CD14-positive monocyte (primary cell): ENCODE results near the gene COMMD1. TPM values are rescaled to one million over a fixed set of nuclear protein-coding genes. Genes with fewer than 3 reads are reported as not detected.

Experiments used
- DNase-seq, 3 donors: peaks; one replicate each; pipeline ENCODE4 v3.0.0-alpha.2; 2011 to 2022
- H2AFZ ChIP-seq: 2 replicates; pipeline ENCODE4 v1.6.0; 2012; ENCODE audit warnings: mild to moderate bottlenecking, low read depth, low read length, inconsistent platforms; ENCODE audit not compliant: insufficient read depth, poor library complexity, severe bottlenecking
- H3K27ac ChIP-seq, 2 donors: 1 replicate in 1 of 2; 2 replicates in 1 of 2; pipeline ENCODE4 v1.5.1; 2012 to 2013; ENCODE audit warnings: low read length in 2 of 2, control low read depth in 1 of 2, inconsistent platforms in 1 of 2, low read depth in 1 of 2, mild to moderate bottlenecking in 1 of 2
- H3K27me3 ChIP-seq, 2 donors: one replicate each; pipeline versions ENCODE4 v1.6.0 to v1.6.1; 2011 to 2013; ENCODE audit warnings: low read length in 2 of 2; ENCODE audit not compliant: control insufficient read depth in 2 of 2, insufficient read depth in 2 of 2
- H3K36me3 ChIP-seq, 2 donors: replicated peaks in 1 of 2; 1 replicate in 1 of 2; 2 replicates in 1 of 2; pipeline versions ENCODE4 v1.5.1 to v1.6.1; 2012 to 2013; ENCODE audit warnings: low read length in 2 of 2, control low read depth in 1 of 2, inconsistent platforms in 1 of 2, mild to moderate bottlenecking in 1 of 2; ENCODE audit not compliant: insufficient read depth in 2 of 2, control insufficient read depth in 1 of 2
- H3K4me1 ChIP-seq, 2 donors: 1 replicate in 1 of 2; 2 replicates in 1 of 2; pipeline versions ENCODE4 v1.5.1 to v1.6.1; 2012 to 2013; ENCODE audit warnings: low read length in 2 of 2, control low read depth in 1 of 2, inconsistent platforms in 1 of 2, mild to moderate bottlenecking in 1 of 2, moderate library complexity in 1 of 2; ENCODE audit not compliant: insufficient read depth in 2 of 2, control insufficient read depth in 1 of 2
- H3K4me2 ChIP-seq: replicated peaks from 2 replicates; pipeline ENCODE3; 2012; ENCODE audit warnings: low read length, moderate library complexity, mild to moderate bottlenecking; ENCODE audit not compliant: poor library complexity, severe bottlenecking; ENCODE audit errors: extremely low read depth
- H3K4me3 ChIP-seq, 3 experiments: fragments of 200-600 bp in 1 of 3; sonication (generic) in 1 of 3; replicated peaks in 1 of 3; 1 replicate in 2 of 3; 2 replicates in 1 of 3; pipeline ENCODE4 v1.5.1; 2011 to 2013; ENCODE audit warnings: low read length in 3 of 3, mild to moderate bottlenecking in 3 of 3, control low read depth in 2 of 3, low read depth in 2 of 3, inconsistent platforms in 1 of 3, moderate library complexity in 1 of 3
- H3K79me2 ChIP-seq: 2 replicates; pipeline ENCODE4 v1.6.0; 2012; ENCODE audit warnings: mild to moderate bottlenecking, control low read depth, inconsistent platforms, low read length, moderate library complexity; ENCODE audit not compliant: insufficient read depth
- H3K9ac ChIP-seq: 2 replicates; pipeline ENCODE4 v1.6.0; 2017; ENCODE audit warnings: low read length, mild to moderate bottlenecking; ENCODE audit not compliant: insufficient read depth, poor library complexity, severe bottlenecking
- H3K9me3 ChIP-seq, 2 donors: replicated peaks in 1 of 2; 1 replicate in 1 of 2; 2 replicates in 1 of 2; pipeline versions ENCODE4 v1.5.1 to v1.6.1; 2012 to 2013; ENCODE audit warnings: low read length in 2 of 2, control low read depth in 1 of 2; ENCODE audit not compliant: control insufficient read depth in 1 of 2, insufficient read depth in 1 of 2
- H4K20me1 ChIP-seq: 2 replicates; pipeline ENCODE4 v1.6.0; 2012; ENCODE audit warnings: mild to moderate bottlenecking, low read length, control low read depth, moderate library complexity; ENCODE audit not compliant: insufficient read depth
- H3K27ac Mint-ChIP-seq, 7 donors: one replicate each; pipeline ENCODE4 v1.8.0; 2020; ENCODE audit warnings: mild to moderate bottlenecking in 7 of 7, mixed read lengths in 7 of 7, moderate library complexity in 6 of 7, inconsistent platforms in 2 of 7
- H3K27me3 Mint-ChIP-seq, 3 donors: one replicate each; pipeline ENCODE4 v1.8.0; 2021 to 2022; ENCODE audit warnings: low read depth in 3 of 3, mild to moderate bottlenecking in 3 of 3, mixed read lengths in 3 of 3, moderate library complexity in 3 of 3, inconsistent platforms in 1 of 3
- H3K36me3 Mint-ChIP-seq, 2 donors: one replicate each; pipeline ENCODE4 v1.8.0; 2020; ENCODE audit warnings: mixed read lengths in 2 of 2, inconsistent platforms in 1 of 2, mild to moderate bottlenecking in 1 of 2
- H3K4me1 Mint-ChIP-seq: one replicate; pipeline ENCODE4 v1.8.0; 2020; ENCODE audit warnings: mild to moderate bottlenecking, mixed read lengths
- H3K4me3 Mint-ChIP-seq, 2 donors: one replicate each; pipeline ENCODE4 v1.8.0; 2020; ENCODE audit warnings: mild to moderate bottlenecking in 2 of 2, mixed read lengths in 2 of 2, moderate library complexity in 1 of 2
- H3K9me3 Mint-ChIP-seq, 7 donors: one replicate each; pipeline ENCODE4 v1.8.0; 2020 to 2022; ENCODE audit warnings: mixed read lengths in 7 of 7, mild to moderate bottlenecking in 6 of 7, moderate library complexity in 6 of 7, inconsistent platforms in 2 of 7
- CTCF ChIP-seq: fragments of 200-600 bp; IDR thresholded peaks from one replicate; pipeline ENCODE4 v1.8.0; 2022; ENCODE audit warnings: antibody characterized with exemption, mild to moderate bottlenecking
- WGBS: methylation state at CpG from one replicate; pipeline ENCODE4 v1.1.5; 2013; ENCODE audit warnings: missing lambda C conversion rate; ENCODE audit not compliant: insufficient coverage; 5-methylcytosine and 5-hydroxymethylcytosine counted together
- intact Hi-C, 2 donors: fragments of 100-400 bp; cut with micrococcal nuclease; formaldehyde crosslinking; loops; one replicate each; pipeline versions ENCODE4 v1.15.0 to v1.15.1; 2023
- polyA plus RNA-seq, 3 donors: library from polyadenylated mRNA; depleted of rRNA in 1 of 3; unstranded in 2 of 3; stranded (reverse) in 1 of 3; fragments of 300-500 nt in 2 of 3; fragments of >200 nt in 1 of 3; fragmentation: Illumina TruSeq in 2 of 3; gene quantifications; 1 replicate in 2 of 3; 2 replicates in 1 of 3; pipeline ENCODE4 v1.2.3, GENCODE V29; 2012 to 2021

Gene COMMD1
- polyA plus RNA-seq, 3 donors, result 25.2 to 82.1 (median 70.7) TPM

GRCh38 chr2:61906186-61906470, 654 bp downstream of the COMMD1 start:
- Histone ChIP-seq H3K9me3 (no peaks in the 10 kb centered on the region), H4K20me1 (no peaks in the 10 kb centered on the region), H3K27me3 (no peaks in the 10 kb centered on the region), H3K79me2 (peaks cover 22% of the 10 kb centered on the region), H3K36me3 (no peaks in the 10 kb centered on the region), H2AFZ (peak overlapping the region; percentile 98), H3K4me3 (peak overlapping the region; percentile 69 to 95 (median 75)), H3K4me2 (peak overlapping the region; percentile 90), H3K27ac (peak overlapping the region in 1 of 2 donors; percentile 89), H3K4me1 (peaks cover 8 to 15% of the 10 kb centered on the region in 2 donors), H3K9ac (peak overlapping the region; percentile 84)
- TF ChIP-seq CTCF, result no peak
- Mint-ChIP-seq H3K27me3 (peaks cover 0 to 2% (median 0%) of the 10 kb centered on the region in 3 donors), H3K9me3 (no peaks in the 10 kb centered on the region), H3K4me3 (peak overlapping the region; percentile 97 to 99), H3K4me1 (peaks cover 14% of the 10 kb centered on the region), H3K36me3 (peaks cover 0 to 5% of the 10 kb centered on the region in 2 donors), H3K27ac (peak overlapping the region in 5 of 7 donors; percentile 78 to 92 (median 89))
- no peak for DNase-seq
- intact Hi-C loops, result no loop called here
- WGBS, result 0% methylated on average over 3 of the region's 6 CpGs

- intact Hi-C loops, result no loop called here
- no peak overlapping the region for H2AFZ ChIP-seq
- no peaks in the 10 kb centered on the region for H3K9me3 ChIP-seq
- Mint-ChIP-seq H3K4me1 (peaks cover 14% of the 10 kb centered on the region), H3K27me3 (peaks cover 0 to 2% (median 0%) of the 10 kb centered on the region in 3 donors), H3K9me3 (no peaks in the 10 kb centered on the region), H3K27ac (no peak overlapping the region), H3K36me3 (peaks cover 0 to 12% of the 10 kb centered on the region in 2 donors), H3K4me3 (no peak overlapping the region)
- H3K4me1 ChIP-seq, result peaks cover 8 to 15% of the 10 kb centered on the region in 2 donors
- 95% methylated on average over 6 of the region's 8 CpGs for WGBS
- no peak overlapping the region for H3K4me2 ChIP-seq
- TF ChIP-seq CTCF, result no peak
- no peak for DNase-seq
- peaks cover 28% of the 10 kb centered on the region for H3K79me2 ChIP-seq
- no peaks in the 10 kb centered on the region for H4K20me1 ChIP-seq
- H3K4me3 ChIP-seq, result no peak overlapping the region
- H3K36me3 ChIP-seq, result no peaks in the 10 kb centered on the region
- H3K27ac ChIP-seq, result no peak overlapping the region
- H3K27me3 ChIP-seq, result no peaks in the 10 kb centered on the region
- H3K9ac ChIP-seq, result no peak overlapping the region
Observed at GRCh38 chr2:61909116-61909515, 3.6 kb downstream of the COMMD1 start.
